Urinary bladder (tissue), 4 donors: Measurements from ENCODE around the gene HOXD9. TPM values are rescaled to one million over a fixed set of nuclear protein-coding genes. Genes with fewer than 3 reads are reported as not detected.

Experiments
- DNase-seq: peaks from one replicate; pipeline ENCODE4 v3.0.0-alpha.2; 2015; ENCODE audit errors: extremely low spot score
- H3K27ac ChIP-seq: one replicate; pipeline ENCODE4 v1.5.1; 2013; ENCODE audit warnings: low read depth, mild to moderate bottlenecking, moderate library complexity
- H3K36me3 ChIP-seq: one replicate; pipeline ENCODE4 v1.6.1; 2013; ENCODE audit warnings: mild to moderate bottlenecking, moderate library complexity; ENCODE audit not compliant: insufficient read depth
- H3K4me1 ChIP-seq: one replicate; pipeline ENCODE4 v1.6.1; 2013; ENCODE audit warnings: mild to moderate bottlenecking, moderate library complexity; ENCODE audit not compliant: insufficient read depth
- H3K4me3 ChIP-seq: one replicate; pipeline ENCODE4 v1.5.1; 2013; ENCODE audit warnings: low read depth, low read length
- WGBS: extraction: QIAGEN DNeasy Blood & Tissue Kit; methylation state at CpG from one replicate; pipeline ENCODE4 v1.1.7; 2013; 5-methylcytosine and 5-hydroxymethylcytosine counted together
- polyA plus RNA-seq: library from polyadenylated mRNA; stranded (reverse); fragments of 200-250 nt; gene quantifications from one replicate; pipeline ENCODE4 v1.2.3, GENCODE V29; 2013
- total RNA-seq: library from RNA; depleted of rRNA; stranded (reverse); fragments of >200 nt; gene quantifications from one replicate; pipeline ENCODE4 v1.2.3, GENCODE V29; 2014
- donor health status: healthy with polysubstance abuse.
- donor health status: healthy.

The HOXD9 gene
- total and polyA plus RNA-seq, 2 donors, result 2.9 to 5.6 TPM

GRCh38 chr2:176135035-176135440 lies 12.5 kb downstream of the HOXD9 start:
- Histone ChIP-seq H3K4me1 (peaks cover 4% of the 10 kb centered on the region), H3K36me3 (no peaks in the 10 kb centered on the region), H3K4me3 (no peak overlapping the region), H3K27ac (no peak overlapping the region)
- DNase-seq, result no peak

- peak overlapping the region; percentile 50 for H3K4me3 ChIP-seq
- no peak for DNase-seq
- peak overlapping the region; percentile 69 for H3K27ac ChIP-seq
- WGBS, result 2% methylated on average over 71 of the region's 71 CpGs
- no peaks in the 10 kb centered on the region for H3K4me1 ChIP-seq
- H3K36me3 ChIP-seq, result no peaks in the 10 kb centered on the region
These were observed 14.1 kb downstream of the HOXD9 start for GRCh38 chr2:176136374-176137251.

- Histone ChIP-seq H3K4me1 (no peaks in the 10 kb centered on the region), H3K4me3 (peak overlapping the region; percentile 50), H3K36me3 (no peaks in the 10 kb centered on the region), H3K27ac (peak overlapping the region; percentile 69)
- DNase-seq, result no peak
- WGBS, result 33% methylated on average over 2 of the region's 2 CpGs
These were observed 14.7 kb downstream of the HOXD9 start for GRCh38 chr2:176137252-176137580.

GRCh38 chr2:176137906-176138305 lies 15.4 kb downstream of the HOXD9 start:
- 61% methylated on average over 8 of the region's 8 CpGs for WGBS
- Histone ChIP-seq H3K27ac (no peak overlapping the region), H3K36me3 (no peaks in the 10 kb centered on the region), H3K4me3 (no peak overlapping the region), H3K4me1 (no peaks in the 10 kb centered on the region)
- no peak for DNase-seq

GRCh38 chr2:176138526-176138922 lies 16.0 kb downstream of the HOXD9 start:
- H3K27ac ChIP-seq, result no peak overlapping the region
- no peaks in the 10 kb centered on the region for H3K4me1 ChIP-seq
- 33% methylated on average over 14 of the region's 14 CpGs for WGBS
- no peak for DNase-seq
- no peak overlapping the region for H3K4me3 ChIP-seq
- no peaks in the 10 kb centered on the region for H3K36me3 ChIP-seq

- no peak overlapping the region for H3K4me3 ChIP-seq
- H3K36me3 ChIP-seq, result no peaks in the 10 kb centered on the region
- DNase-seq, result no peak
- WGBS, result 38% methylated on average over 28 of the region's 28 CpGs
- no peaks in the 10 kb centered on the region for H3K4me1 ChIP-seq
- H3K27ac ChIP-seq, result no peak overlapping the region
These were observed 16.6 kb downstream of the HOXD9 start for GRCh38 chr2:176138923-176139660.

- H3K36me3 ChIP-seq, result no peaks in the 10 kb centered on the region
- no peak overlapping the region for H3K27ac ChIP-seq
- no peak for DNase-seq
- WGBS, result 24% methylated on average over 41 of the region's 41 CpGs
- H3K4me1 ChIP-seq, result no peaks in the 10 kb centered on the region
- H3K4me3 ChIP-seq, result no peak overlapping the region
These were observed 17.4 kb downstream of the HOXD9 start for GRCh38 chr2:176139661-176140512.

GRCh38 chr2:176140513-176141317 lies 18.2 kb downstream of the HOXD9 start:
- Histone ChIP-seq H3K36me3 (no peaks in the 10 kb centered on the region), H3K4me1 (no peaks in the 10 kb centered on the region), H3K27ac (no peak overlapping the region), H3K4me3 (peak overlapping the region; percentile 40)
- DNase-seq, result no peak
- 8% methylated on average over 48 of the region's 48 CpGs for whole genome bisulfite sequencing

GRCh38 chr2:176142281-176142680 lies 19.8 kb downstream of the HOXD9 start:
- Histone ChIP-seq H3K4me1 (no peaks in the 10 kb centered on the region), H3K27ac (no peak overlapping the region), H3K4me3 (no peak overlapping the region), H3K36me3 (no peaks in the 10 kb centered on the region)
- 86% methylated on average over 2 of the region's 2 CpGs for WGBS
- DNase-seq, result no peak

- 70% methylated on average over 4 of the region's 4 CpGs for WGBS
- H3K36me3 ChIP-seq, result no peaks in the 10 kb centered on the region
- no peak for DNase-seq
- no peak overlapping the region for H3K4me3 ChIP-seq
- no peak overlapping the region for H3K27ac ChIP-seq
- no peaks in the 10 kb centered on the region for H3K4me1 ChIP-seq
These were observed 22.8 kb downstream of the HOXD9 start for GRCh38 chr2:176145085-176145969.

GRCh38 chr2:176146101-176146500 lies 23.6 kb downstream of the HOXD9 start:
- no peaks in the 10 kb centered on the region for H3K4me1 ChIP-seq
- WGBS, result 28% methylated on average over 6 of the region's 6 CpGs
- no peak overlapping the region for H3K4me3 ChIP-seq
- no peak for DNase-seq
- no peaks in the 10 kb centered on the region for H3K36me3 ChIP-seq
- H3K27ac ChIP-seq, result no peak overlapping the region

GRCh38 chr2:176146645-176147044 lies 24.1 kb downstream of the HOXD9 start:
- DNase-seq, result no peak
- no peaks in the 10 kb centered on the region for H3K36me3 ChIP-seq
- H3K4me1 ChIP-seq, result no peaks in the 10 kb centered on the region
- no peak overlapping the region for H3K4me3 ChIP-seq
- no peak overlapping the region for H3K27ac ChIP-seq
